ENCODE data around the gene HSD3B1.
"Not testable (repeated sequence)": the region's sequence is repeated elsewhere in the genome, so short reads cannot be mapped to it uniquely, and the experiment has no call there.

HSD3B1 gene

GRCh38 chr1:119492763-119493162 is 14.2 kb upstream of the HSD3B1 start:
- DNase-seq, result no peak

- DNase-seq, result no peak
Measured at GRCh38 chr1:119504831-119505230, 2.2 kb upstream of the HSD3B1 start.

DNA sequence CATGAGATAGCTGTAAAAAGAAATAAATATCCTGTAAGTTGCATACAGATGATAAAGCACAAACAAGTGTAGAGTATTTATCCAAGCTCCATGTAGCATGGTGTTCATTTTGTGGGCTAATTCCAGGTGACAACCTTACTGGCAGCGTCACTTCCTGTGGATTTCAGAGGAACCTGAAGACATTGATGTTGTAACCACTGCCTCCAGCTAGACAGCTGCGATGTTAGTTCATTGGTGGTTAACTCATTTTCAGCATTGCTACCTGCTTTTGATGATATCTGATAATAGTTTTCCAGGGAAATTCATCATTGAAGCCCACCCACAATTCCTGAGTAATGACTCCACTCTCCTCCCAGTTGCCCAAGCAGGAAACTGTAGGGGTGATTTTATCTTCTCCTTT is 3.0 kb downstream of the HSD3B1 start:
- no peak for DNase-seq

DNA sequence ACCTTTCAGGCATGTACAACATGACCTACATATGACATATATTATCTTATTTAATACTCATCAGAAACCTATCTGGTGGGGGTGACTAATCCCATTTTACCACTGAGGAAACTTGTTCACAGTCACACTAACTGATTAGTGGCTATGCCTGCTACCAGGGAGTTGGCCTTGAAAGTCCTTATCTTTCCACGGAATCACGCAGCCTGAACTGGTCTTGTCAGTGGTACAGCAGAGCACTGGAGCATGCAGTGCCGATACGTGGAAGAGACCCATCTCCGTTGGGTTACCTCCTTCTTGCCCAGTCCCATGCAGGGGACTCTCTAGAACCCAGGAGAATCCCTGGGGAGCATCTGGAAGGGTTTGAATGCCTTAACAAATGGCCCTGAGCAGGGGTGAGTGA is 8.2 kb downstream of the HSD3B1 start:
- no peak for DNase-seq

DNA sequence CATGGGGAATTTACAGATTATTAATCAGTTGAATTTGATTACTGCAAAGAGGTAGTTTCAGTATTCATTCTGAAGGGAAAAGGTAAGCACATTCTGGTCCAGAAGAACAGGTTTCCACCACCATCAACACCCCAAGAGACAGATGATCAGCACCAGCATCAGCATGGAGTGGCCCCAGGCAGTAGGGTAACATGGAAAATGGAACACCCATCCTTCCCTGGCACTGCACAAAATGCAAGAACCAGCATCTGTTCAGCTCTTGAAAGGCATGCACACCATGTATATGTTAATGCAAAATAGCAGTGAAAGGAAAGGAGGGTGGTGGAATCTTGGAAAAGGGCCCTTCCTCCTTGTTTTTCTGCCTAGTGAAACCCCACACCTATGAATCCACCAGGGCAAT is 9.2 kb downstream of the HSD3B1 start:
- DNase-seq, result no peak

DNA sequence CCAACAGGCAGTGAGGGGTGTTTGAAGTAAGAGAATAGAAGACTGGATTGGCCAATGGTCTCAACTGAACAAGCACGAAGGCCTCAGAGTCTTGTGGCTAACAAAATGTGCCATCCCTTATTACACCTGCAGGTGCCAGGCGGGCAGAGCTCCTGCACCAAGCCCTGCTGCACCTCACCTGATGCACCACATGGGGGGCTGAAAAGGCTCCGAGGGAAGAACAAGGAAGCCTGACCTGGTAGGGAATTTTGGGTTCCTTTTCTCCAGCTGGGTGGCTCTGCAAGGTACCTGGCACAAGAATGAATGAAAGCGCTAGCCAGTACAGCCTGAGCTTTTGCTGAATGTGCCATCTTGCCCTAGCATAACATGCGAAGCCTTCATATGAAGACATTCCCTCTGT is 9.7 kb downstream of the HSD3B1 start:
- DNase-seq, result no peak

DNA sequence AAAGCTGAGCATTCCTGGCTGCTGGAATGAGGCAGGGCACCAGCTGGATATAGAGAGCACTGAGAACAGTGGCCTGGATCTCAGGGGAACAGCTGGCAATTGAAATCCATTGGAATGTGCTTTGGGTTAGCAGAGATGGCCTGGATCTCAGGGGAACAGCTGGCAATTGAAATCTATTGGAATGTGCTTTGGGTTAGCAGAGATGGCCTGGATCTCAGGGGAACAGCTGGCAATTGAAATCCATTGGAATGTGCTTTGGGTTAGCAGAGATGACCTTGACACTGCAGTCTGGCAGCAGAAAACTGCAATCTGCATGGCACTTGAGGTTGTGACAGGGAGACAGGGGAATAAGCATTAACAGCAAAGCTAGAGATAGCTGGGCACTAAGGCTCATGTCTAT is 10.7 kb downstream of the HSD3B1 start:
- not testable (repeated sequence) for DNase-seq

GRCh38 chr1:119531606-119532323 is 24.8 kb downstream of the HSD3B1 start:
- no peak for DNase-seq

DNA sequence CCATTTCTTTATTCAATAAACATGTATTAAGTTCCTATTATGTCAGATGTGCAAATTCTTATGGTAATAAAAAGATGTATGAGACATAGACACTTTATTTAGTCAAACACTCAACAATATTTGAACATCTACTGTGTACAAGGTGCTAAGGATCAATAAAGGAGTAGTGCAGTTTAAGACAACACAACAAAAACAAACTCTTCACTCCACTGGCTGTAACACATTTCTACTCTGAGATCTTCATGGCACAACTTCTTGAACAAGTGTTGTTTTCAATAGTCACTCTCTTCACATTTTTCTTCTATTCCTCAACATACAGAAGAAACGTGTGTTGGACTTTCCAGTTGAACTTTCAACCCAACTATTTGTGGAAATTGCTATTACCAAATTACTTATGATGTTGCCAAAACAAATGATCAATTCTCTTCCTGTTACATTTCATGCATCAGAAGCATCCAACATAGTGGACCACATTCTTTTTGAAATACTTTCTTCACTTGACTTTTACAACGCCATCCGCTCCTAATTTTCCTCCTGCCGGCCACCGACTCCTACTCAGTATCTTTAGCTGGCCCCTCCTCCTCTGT is 25.4 kb downstream of the HSD3B1 start:
- no peak for DNase-seq

DNA sequence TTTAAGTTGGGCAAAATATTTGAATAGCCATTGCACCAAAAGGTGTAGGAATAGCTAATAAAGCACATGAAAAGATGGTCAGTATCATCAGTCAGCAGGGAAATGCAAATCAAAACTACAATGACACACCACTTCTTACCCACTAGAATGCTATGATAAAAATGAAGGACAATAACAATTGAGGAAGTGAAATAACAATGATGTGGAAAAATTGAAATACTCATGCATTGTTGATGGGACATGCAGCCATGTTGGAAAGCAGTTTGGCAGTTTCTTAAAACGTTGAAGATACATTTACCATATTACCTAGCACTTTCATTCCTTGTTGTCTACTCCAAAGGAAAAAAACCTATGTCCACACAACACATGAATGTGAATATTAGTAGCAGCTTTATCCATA is 28.4 kb downstream of the HSD3B1 start:
- no peak for DNase-seq

DNA sequence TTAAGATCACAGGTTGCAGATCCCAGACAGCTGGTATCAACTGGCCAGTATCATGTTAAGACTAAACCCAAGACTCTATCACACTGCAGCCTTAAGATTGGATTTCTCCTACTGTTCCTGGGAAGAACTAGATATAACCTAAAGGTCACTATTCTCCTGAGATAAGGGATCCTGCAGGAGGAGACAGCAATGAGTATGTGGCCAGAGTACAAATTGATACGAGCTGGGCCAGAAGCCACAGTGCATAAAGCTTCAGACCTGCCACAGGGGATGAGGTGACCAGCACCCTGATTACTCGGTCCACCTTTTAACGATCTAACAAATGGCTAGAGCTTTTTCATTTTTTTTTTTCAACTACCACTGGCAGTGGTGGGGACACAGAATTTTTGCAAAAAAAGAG is 31.0 kb downstream of the HSD3B1 start:
- DNase-seq, result no peak

- no peak for DNase-seq
Measured at GRCh38 chr1:119539636-119540035, 32.6 kb downstream of the HSD3B1 start.

DNA sequence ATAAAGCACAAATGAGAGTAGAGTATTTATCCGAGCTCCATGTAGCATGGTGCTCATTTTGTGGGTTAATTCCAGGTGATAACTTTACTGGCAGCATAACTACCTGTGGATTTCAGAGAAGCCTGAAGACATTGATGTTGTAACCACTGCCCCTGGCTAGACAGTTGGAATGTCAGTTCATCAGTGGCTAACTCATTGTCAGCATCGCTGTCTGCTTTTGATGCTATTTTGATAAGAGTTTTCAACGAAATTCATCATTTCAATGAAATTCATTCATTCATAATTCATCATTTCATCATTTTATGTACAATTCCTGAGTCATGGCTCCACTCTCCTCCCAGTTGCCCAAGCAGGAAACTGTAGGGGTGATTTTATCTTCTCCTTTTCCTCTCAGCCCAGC is 34.4 kb downstream of the HSD3B1 start:
- DNase-seq, result no peak

GRCh38 chr1:119542492-119542946 is 35.5 kb downstream of the HSD3B1 start:
- DNase-seq, result no peak

DNA sequence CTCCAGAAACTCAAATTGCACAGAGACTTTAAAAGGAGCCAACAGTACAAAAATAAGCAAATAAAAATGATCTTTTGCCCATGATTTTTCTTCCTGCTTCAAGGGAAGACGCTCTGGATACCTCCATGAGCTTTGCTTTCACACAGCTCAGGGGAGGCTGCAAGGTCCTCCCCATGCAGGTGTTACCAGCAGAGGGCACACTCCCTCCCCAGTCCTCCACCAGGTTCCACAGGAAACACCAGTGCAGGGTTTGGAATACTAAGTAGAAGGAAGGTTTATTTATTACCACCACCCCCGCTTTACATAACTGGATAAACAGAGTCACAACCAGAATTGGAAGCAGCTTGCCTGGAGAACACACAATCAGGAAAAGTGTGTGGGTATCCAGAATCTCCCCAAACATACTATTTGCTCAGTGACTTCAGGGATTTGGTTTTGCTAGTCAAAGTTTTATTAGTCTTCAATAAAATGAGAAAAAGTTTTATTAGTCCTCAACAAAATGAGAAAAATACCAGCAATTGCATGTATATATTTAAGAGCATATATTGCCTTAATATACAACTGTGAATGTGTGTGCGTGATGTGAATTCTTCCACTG is 37.3 kb downstream of the HSD3B1 start:
- DNase-seq, result no peak

DNA sequence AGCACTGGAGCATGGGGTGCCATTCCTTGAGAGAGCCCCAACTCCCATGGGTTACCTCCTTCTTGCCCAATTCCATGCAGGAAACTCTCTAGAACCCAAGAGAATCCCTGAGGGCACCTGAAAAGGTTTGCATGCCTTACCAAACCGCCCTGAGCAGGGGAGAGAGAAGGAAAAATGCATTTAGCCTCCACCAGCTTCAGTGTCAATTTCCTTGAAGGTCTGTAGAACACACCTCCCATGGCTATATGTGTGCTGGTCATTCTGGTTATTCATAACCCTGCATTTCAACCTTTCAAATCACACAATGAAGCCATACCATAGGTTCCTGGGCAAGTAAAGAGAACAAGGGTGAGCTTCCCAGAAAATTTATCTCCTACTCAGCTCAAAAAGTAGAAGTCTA is 39.6 kb downstream of the HSD3B1 start:
- no peak for DNase-seq

DNA sequence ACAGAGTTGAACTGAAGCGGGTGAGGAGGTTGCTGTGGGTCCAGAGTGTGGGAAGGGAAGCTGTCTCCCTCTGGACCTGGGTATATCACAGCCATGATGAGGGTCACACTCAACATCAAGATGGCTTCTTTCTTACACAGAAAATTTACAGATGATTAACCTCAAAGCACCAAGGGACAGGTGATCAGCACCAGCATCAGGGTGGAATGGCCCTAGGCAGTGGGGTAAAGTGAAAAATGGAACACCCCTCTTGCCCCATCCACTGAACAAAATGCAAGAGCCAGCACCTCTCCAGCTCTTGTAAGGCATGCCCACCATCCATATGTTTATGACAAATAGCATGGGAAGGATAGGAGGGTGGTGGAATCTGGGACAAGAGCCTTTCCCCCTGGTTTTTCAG is 40.3 kb downstream of the HSD3B1 start:
- no peak for DNase-seq

DNA sequence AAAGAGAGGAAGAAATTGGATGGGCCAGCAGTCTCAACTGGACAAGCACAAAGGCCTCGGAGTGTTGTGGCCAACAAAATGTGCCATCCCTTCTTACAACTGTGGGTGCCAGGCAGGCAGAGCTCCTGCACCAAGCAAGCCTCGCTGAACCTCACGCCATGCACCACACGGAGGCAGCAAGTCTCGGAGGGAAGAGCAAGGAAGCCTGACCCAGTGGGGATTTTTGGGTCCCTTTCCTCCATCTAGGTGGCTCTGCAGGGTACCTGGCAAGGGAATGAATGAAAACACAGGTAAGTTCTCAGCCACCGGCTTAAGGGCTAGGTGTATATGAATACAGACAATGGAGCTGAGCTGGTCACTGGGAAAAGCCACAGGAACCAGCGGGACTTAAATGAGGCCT is 40.8 kb downstream of the HSD3B1 start:
- DNase-seq, result no peak

GRCh38 chr1:119549719-119550132 is 42.7 kb downstream of the HSD3B1 start:
- no peak for DNase-seq

- no peak for DNase-seq
Measured at GRCh38 chr1:119550381-119550780, 43.4 kb downstream of the HSD3B1 start.

DNA sequence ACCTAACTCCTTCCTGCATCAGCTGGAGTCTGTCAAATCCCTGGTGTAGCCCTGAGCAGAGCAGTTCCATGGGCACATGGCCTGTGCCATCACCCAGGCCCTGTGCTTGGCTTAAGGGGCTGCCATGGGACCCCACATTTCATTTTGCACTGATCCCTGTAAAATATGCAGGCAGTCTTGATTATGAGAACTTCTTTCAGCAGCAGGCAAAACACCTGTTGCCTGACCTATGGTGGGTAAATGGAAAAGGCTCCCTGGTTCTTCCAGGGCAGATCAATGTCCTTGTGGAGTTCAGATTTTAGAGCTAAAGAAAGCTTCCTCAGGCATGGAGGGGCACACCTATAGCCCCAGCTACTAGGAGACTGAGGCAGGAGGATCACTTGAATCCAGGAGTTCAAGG is 44.2 kb downstream of the HSD3B1 start:
- DNase-seq, result no peak

DNA sequence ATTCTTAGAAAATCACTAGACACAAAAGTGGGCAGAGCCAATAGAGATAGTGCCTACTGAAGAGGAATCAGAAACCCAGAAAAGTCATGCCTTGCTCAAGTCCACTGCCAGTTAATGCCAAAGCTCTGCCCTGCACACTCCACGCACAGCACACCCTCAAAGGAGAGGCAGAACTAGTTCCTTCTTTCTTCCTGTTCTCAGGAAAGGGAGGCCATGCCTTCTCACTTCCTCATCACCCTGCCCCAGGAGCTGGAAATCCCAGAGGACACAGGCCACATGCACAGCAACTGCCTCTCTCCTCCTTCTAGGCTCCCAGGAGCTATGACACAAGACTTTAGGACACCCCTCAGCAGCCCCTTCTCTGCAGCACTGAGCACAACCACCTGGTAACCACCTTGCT is 45.6 kb downstream of the HSD3B1 start:
- not testable (repeated sequence) for DNase-seq

DNA sequence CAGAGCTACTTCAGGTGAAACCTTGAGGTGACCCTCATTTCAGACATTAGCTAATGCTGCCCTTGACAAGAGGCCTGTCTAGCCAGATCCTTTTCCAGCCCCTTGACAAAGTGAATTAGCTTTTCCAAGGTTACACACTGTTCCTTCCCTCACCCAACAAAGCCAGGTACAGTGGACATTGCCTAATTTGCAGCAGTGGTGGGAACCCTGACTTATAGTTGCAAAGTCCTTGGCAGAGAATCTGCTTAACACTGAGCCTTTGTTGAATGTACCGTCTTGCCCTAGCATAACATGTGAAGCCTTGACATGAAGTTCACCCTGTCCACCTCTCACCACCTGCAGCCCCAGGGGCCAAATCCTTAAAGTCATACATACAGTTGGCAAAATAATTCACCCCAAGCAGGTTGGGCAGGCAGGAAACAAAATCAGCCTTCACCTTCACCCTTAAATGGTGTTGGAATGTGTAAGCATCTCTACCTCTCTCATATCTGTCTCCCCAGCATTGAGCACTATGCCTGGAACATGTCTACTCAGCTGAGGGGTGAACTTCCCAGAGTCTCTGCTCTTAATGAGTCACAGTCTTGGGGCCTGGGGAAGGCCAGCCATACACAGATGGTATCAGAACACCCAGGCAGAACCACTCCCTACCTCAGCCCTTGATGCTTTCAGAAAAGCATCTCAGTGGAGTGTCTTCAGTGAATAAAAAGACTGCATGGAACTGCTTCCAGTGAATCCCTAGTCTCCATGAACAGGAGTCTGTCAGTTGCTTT is 46.5 kb downstream of the HSD3B1 start:
- not testable (repeated sequence) for DNase-seq

DNA sequence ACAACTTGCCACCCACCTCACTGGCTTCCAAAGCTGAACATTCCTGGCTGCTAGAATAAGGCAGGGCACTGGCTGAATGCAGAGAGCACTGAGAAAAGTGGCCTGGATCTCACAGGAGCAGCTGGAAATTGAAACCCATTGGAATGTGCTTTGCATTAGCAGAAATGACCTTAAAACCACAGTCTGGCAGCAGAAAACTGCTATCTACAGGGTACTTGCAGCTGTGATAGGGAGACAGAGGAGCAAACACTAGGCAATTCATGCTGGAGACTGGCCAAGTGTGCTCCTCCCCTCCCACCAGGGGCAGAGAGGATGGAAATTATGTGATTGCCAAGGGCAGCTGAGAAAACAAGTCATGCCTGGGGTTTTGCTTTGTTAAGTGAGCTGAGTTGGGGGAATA is 47.2 kb downstream of the HSD3B1 start:
- DNase-seq, result no peak

Data from activated CD4-positive, CD25-positive, alpha-beta regulatory T cell (primary cell).